Fibroblast of skin of abdomen (primary cell): ENCODE results near the gene ZXDC.

Source experiments
- DNase-seq: peaks from one replicate; pipeline ENCODE4 v3.0.0-alpha.2; 2013

The ZXDC gene

GRCh38 chr3:126450219-126450618 lies 25.5 kb downstream of the ZXDC start:
- no peak for DNase-seq

DNA sequence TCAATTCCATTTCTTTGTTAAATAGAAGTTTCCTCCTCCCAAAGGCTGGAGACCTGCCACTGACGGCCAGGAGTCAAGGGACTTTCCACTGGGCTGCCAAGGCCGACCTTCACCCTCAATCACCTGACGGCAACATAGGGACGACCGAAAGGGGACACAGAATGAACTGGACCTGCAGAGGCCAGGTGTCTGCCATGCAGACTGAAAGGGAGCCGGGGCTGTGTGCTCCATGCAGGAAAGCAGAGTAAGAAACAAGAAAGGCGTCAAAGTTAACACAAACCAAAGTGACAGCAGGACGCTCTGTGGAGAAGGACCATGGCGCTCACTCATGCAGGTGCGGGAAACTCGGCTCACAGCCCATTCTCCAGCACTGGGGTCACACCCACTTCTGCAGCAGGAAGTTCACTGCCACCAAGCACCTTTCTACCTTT lies 26.1 kb downstream of the ZXDC start:
- no peak for DNase-seq

DNA sequence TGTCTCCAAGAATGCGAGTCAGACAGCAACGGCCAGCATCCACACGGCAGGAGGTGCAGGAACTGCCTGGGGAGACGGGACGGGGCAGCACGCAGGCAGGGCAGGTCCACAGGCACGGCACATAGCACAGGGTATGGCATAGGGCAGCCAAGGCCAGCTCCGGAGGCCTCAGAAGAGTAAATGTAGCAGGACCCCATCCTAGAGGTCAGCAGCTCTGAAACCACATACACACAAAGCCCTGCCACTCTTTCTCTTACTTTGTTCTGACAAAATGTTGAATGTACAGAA lies 26.9 kb downstream of the ZXDC start:
- no peak for DNase-seq

DNA sequence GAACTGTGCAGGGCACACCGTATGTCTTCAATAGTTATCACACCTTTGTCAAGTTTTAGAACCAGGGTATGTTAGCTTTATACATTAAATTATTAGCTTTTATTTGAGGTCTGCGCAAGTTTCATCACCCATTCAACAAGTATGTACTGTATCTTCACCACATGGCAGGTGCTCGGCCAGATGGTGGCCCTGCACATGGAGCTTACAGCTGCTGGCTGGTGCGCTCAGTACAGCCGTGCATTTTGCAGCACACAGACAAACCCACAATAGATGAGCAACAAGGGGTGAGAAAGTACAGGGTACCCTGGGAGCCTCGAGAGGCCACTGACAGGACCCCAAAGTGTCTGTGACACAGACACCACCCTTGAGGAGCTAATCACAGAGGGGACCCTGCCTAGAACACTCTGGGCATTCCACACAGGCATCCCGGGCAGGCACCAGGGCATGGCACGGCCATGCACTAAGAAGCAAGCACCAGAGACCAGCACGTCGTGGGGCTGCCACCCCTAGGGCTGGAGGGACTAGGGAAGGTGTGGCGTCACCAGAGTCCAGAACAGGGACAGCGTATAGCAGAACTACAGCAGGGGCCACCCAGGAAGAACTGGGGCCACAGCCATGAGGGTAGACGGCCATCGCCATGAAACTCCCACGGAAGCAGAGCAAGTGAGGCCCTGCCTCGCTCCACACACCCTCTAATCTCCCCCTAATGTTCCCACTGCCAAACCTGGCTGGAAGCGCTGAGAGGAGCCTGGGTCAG lies 27.4 kb downstream of the ZXDC start:
- DNase-seq = no peak

- no peak for DNase-seq
Observed at GRCh38 chr3:126447456-126448106, 28.1 kb downstream of the ZXDC start.

DNA sequence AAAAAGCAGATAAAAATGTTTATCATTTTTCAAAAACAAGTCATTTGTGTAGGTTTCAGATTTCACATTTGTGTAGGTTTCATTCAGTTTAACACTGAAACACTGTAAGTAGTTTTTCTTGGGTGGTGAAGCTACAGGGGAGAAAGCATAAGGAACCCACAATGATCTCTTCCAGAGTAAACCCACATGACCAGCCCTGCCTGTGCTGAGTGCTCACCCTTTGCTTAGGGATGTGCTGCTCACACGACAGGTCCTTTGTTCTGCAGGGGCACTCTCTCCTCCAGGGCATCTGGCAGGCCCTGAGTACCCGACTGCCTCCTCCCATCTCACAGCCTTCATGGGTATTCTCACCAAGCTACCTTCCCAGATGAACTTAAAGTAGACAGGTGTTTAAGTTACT lies 28.9 kb downstream of the ZXDC start:
- no peak for DNase-seq

- DNase-seq = no peak
Observed at GRCh38 chr3:126446301-126446700, 29.4 kb downstream of the ZXDC start.

- no peak for DNase-seq
Observed at GRCh38 chr3:126445506-126445905, 30.2 kb downstream of the ZXDC start.

- no peak for DNase-seq
Observed at GRCh38 chr3:126442856-126443242, 32.8 kb downstream of the ZXDC start.

DNA sequence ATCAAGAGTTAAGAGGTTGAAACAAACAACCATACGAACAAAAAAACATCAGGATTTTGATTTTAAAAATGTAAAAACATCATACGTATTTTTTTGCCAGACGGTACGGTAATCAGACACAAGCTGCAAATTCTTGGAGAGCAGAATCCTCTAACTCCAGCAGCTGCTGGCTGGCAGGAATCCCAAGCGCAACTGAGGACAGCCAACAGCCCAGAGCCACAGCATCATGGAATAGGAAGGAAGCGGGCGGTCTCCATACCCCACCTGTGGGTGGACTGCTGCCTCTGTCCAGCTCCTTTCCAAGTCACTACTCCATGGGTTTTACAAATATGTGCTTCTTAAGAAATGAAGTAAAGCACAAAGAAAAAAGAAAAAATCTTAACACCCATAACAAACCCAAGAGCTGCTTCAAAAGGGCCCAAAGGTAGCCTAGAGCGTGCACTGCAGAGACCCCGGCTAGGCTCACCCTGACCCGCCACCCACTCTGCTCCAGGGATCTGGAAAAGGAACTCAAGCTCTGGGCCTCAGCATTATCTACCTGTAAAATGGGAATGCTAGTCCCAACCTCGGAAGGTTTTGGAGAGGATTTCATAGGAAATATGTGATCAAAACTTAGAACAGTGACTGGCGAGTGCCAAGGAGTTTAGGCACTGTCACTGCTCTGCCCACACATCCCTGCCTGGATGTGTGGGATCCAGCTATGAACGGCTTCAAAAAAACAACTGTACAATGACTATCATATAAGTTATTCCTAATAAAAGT lies 33.4 kb downstream of the ZXDC start:
- no peak for DNase-seq

- no peak for DNase-seq
Observed at GRCh38 chr3:126441256-126441880, 34.3 kb downstream of the ZXDC start.

DNA sequence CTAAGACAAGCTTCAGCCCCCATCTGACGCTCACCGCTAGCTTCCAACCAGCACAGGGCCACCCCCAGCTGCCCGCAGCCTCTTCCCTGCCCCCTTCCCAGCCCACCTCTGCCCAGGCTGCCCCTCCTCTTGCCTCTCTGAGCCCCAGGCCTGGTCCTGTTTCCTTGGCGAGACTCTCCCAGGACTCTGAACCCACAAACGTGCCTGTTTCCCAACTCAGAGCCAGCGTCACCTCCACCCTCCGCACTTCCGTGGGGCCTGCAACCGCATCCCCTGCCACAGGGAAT lies 35.0 kb downstream of the ZXDC start:
- no peak for DNase-seq

GRCh38 chr3:126439968-126440708 lies 35.6 kb downstream of the ZXDC start:
- DNase-seq = no peak

- no peak for DNase-seq
Observed at GRCh38 chr3:126439346-126439967, 36.2 kb downstream of the ZXDC start.

DNA sequence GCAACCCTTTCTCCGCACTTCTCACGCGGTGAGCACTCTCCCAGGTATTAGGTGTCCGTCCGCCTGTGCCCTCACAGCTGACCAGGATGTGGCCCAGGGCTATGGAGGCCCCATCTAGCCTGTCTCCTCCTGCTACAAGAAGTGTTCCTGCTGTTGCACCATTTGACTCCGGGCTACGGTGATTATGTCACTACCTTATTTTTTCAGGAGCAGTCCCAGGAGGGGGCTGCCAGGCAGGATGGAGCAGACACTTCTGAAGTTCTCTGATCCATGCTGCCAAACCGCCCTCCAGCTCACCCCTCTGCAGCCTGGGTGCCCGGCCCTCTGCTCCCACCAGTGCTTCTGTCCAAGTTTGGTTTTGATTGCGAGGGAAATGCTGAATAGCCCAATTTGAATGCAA lies 36.9 kb downstream of the ZXDC start:
- DNase-seq = no peak

DNA sequence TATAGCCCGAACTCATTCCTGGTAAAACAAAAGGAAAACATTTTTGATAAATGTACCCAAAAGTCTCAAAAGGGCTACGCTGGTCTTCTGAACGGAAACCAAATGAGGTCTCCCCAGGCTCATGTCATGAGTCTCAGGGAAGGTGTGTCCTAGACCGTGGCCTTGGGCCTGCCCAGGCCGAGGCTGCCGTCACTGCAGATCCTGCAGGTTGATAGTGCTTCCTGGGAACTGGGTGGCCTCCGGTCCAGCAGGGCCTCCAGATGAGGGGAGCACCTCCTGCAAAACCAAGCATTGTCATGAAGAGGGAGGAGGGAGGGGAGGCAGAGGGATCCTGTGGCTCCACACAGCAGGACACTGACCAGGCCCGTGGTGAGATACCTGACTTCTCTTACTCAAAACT lies 37.5 kb downstream of the ZXDC start:
- no peak for DNase-seq

DNA sequence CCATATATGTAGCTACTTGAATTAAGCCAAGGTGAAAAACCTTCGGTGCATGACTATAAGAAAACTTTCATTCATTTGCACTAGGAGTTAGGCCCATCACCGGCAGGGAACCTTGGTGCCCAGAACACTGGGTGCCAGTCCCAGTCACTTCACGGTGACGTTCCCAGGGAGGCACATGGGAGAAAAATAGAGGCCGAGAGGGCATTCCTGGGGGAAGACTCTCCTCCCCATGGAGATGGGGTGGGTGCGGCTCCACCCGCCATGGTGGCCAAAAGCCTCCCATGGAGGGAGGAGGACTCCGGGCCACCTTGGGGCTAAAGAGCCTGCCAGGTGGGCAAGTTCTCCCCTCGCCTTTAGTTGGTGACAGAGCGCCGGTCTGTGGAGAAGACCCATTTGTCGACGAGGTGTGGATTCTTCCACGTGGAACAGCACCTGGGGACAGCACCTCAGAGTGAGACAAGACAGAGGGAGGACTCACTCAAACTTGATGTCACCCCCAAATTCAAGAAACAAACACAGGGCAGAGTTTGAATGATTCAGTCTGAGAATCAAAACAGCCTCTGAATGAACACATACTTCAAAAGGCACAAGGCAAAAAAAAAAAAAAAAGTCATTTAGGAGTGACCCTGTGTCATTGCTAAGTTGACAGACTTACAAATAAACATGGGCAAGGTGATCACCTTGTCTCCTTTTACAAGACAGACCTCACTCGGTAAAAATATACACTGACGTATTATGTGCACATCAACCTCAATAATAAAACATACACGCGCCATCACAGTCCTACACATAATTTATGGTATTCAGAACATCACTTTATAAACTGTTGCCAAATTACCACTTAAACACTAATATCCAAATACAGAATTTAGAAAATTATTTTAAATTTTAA lies 38.6 kb downstream of the ZXDC start:
- DNase-seq = no peak

GRCh38 chr3:126435456-126436315 lies 40.0 kb downstream of the ZXDC start:
- DNase-seq = no peak

- no peak for DNase-seq
Observed at GRCh38 chr3:126434931-126435411, 40.7 kb downstream of the ZXDC start.

GRCh38 chr3:126434264-126434590 lies 41.5 kb downstream of the ZXDC start:
- DNase-seq = no peak
